ENCODE results near the gene FRZB. TPM values are rescaled to one million over a fixed set of nuclear protein-coding genes. Genes with fewer than 3 reads are reported as not detected.

The FRZB gene
- total RNA-seq, 1 experiment from 2014 or later = 1.8 TPM

DNA sequence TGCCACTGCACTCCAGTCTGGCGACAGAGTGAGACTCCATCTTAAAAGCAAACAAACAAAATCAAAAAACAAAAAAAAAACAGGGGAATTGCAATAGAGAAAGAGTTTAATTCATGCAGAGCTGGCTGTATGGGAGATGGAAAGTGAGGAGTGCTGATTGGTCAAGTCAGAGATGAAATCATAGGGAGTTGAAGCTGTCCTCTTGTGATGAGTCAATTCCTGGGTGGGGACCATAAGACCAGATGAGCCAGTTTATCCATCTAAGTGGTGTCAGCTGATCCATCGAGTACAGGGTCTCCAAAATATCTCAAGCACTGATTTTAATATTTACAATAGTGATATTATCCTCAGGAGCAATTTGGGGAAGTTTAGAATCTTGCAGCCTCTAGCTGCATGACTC is 45.3 kb downstream of the FRZB start:
- CTCF ChIA-PET = no interaction called here
- Histone ChIP-seq H3K36me3 (ENCODE audit: insufficient read depth, low read length, poor library complexity, severe bottlenecking) (no peaks in the 10 kb centered on the region), H3K4me1 (ENCODE audit: insufficient read depth, low read length, poor library complexity, severe bottlenecking) (peaks cover 39% of the 10 kb centered on the region), H3K4me3 (ENCODE audit: low read depth, low read length, poor library complexity, severe bottlenecking) (no peak overlapping the region), H3K27ac (ENCODE audit: low read depth, low read length, poor library complexity, severe bottlenecking) (no peak overlapping the region), H3K27me3 (replicated peaks; ENCODE audit: insufficient read depth, low read depth, low read length, poor library complexity) (no peaks in the 10 kb centered on the region), H3K9me3 (ENCODE audit: low read depth, low read length, poor library complexity, severe bottlenecking) (no peaks in the 10 kb centered on the region)
- POLR2A ChIA-PET (ENCODE audit: low non-redundant PET) = no interaction called here
- TF ChIP-seq, protein P1, sequence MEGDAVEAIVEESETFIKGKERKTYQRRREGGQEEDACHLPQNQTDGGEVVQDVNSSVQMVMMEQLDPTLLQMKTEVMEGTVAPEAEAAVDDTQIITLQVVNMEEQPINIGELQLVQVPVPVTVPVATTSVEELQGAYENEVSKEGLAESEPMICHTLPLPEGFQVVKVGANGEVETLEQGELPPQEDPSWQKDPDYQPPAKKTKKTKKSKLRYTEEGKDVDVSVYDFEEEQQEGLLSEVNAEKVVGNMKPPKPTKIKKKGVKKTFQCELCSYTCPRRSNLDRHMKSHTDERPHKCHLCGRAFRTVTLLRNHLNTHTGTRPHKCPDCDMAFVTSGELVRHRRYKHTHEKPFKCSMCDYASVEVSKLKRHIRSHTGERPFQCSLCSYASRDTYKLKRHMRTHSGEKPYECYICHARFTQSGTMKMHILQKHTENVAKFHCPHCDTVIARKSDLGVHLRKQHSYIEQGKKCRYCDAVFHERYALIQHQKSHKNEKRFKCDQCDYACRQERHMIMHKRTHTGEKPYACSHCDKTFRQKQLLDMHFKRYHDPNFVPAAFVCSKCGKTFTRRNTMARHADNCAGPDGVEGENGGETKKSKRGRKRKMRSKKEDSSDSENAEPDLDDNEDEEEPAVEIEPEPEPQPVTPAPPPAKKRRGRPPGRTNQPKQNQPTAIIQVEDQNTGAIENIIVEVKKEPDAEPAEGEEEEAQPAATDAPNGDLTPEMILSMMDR (conservative IDR thresholded peaks at IDR 0.05; ENCODE audit: low read depth, low read length) = no peak
- no peak for TF ChIP-seq EZH2 (IDR thresholded peaks at IDR 0.05; ENCODE audit: borderline replicate concordance, low read depth, low read length, poor library complexity, severe bottlenecking)
- intact Hi-C loops (cut with micrococcal nuclease; ENCODE audit: unreplicated experiment) = no loop called here
- no peak for DNase-seq (ENCODE audit: low spot score)
- BruUV-seq (replicated peaks) = no TSS peak

DNA sequence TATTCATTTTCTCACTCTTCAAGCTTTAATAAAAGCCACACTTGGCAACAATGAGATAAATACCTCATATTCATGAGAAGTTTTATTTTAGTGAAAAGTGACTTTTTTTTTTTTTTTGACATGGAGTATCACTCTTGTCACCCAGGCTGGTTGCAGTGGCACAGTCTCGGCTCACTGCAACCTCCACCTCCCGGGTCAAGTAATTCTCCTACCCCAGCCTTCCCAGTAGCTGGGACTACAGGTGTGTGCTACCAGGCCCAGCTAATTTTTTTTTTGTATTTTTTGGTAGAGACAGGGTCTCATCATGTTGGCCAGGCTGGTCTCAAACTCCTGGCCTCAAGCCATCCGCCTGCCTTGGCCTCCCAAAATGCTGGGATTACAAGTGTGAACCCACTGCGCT is 47.0 kb downstream of the FRZB start:
- BruUV-seq (replicated peaks) = no TSS peak
- DNase-seq (ENCODE audit: low spot score) = no peak
- ChIA-PET CTCF (no interaction called here), POLR2A (ENCODE audit: low non-redundant PET) (interaction anchor here (0.6 kb wide), 1 partner anchor 399 kb away, joined by 5 read pairs; no protein-coding TSS in a partner anchor)
- no peak overlapping the region for H3K4me3 ChIP-seq (ENCODE audit: low read depth, low read length, poor library complexity, severe bottlenecking)
- H3K27me3 ChIP-seq (replicated peaks; ENCODE audit: insufficient read depth, low read depth, low read length, poor library complexity) = no peaks in the 10 kb centered on the region
- H3K36me3 ChIP-seq (ENCODE audit: insufficient read depth, low read length, poor library complexity, severe bottlenecking) = no peaks in the 10 kb centered on the region
- intact Hi-C loops (cut with micrococcal nuclease; ENCODE audit: unreplicated experiment) = no loop called here
- TF ChIP-seq, protein P1 (conservative IDR thresholded peaks at IDR 0.05; ENCODE audit: low read depth, low read length) = no peak
- TF ChIP-seq EZH2 (IDR thresholded peaks at IDR 0.05; ENCODE audit: borderline replicate concordance, low read depth, low read length, poor library complexity, severe bottlenecking) = no peak
- H3K9me3 ChIP-seq (ENCODE audit: low read depth, low read length, poor library complexity, severe bottlenecking) = no peaks in the 10 kb centered on the region
- no peak overlapping the region for H3K27ac ChIP-seq (ENCODE audit: low read depth, low read length, poor library complexity, severe bottlenecking)
- peaks cover 30% of the 10 kb centered on the region for H3K4me1 ChIP-seq (ENCODE audit: insufficient read depth, low read length, poor library complexity, severe bottlenecking)

DNA sequence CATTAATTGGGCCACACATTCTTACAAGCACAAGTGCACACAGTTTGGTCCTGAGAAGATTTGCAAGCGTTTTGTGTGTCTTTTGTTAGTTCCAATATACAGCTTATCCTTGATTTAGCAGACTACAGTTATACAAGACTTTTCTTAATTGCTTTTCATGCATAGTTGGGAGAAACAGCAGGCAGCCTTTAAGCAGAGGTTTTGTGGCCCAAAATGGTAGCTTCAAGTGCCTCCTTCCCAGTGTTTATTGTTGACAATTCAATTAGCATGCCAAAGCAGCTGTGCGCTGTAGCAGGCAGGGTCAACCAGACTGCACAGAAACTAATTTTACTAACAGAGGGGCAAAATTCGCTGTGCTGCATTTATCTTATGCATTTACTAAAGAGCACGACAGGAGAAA is 47.5 kb downstream of the FRZB start:
- Histone ChIP-seq H3K4me3 (ENCODE audit: low read depth, low read length, poor library complexity, severe bottlenecking) (no peak overlapping the region), H3K4me1 (ENCODE audit: insufficient read depth, low read length, poor library complexity, severe bottlenecking) (peaks cover 30% of the 10 kb centered on the region), H3K9me3 (ENCODE audit: low read depth, low read length, poor library complexity, severe bottlenecking) (no peaks in the 10 kb centered on the region), H3K36me3 (ENCODE audit: insufficient read depth, low read length, poor library complexity, severe bottlenecking) (no peaks in the 10 kb centered on the region), H3K27ac (ENCODE audit: low read depth, low read length, poor library complexity, severe bottlenecking) (peak overlapping the region; percentile 3), H3K27me3 (replicated peaks; ENCODE audit: insufficient read depth, low read depth, low read length, poor library complexity) (no peaks in the 10 kb centered on the region)
- ChIA-PET CTCF (no interaction called here), POLR2A (ENCODE audit: low non-redundant PET) (interaction anchor here (0.6 kb wide), 1 partner anchor 399 kb away, joined by 5 read pairs; no protein-coding TSS in a partner anchor)
- TF ChIP-seq, protein P1 (conservative IDR thresholded peaks at IDR 0.05; ENCODE audit: low read depth, low read length) = no peak
- BruUV-seq (replicated peaks) = no TSS peak
- intact Hi-C loops (cut with micrococcal nuclease; ENCODE audit: unreplicated experiment) = no loop called here
- DNase-seq (ENCODE audit: low spot score) = peak; percentile 79
